LNCaP clone FGC (cell line): ENCODE results near the gene HSP90AB1.

Experiments used
- DNase-seq: peaks from one replicate; pipeline ENCODE4 v3.0.0-alpha.2; 2011; ENCODE audit warnings: low read depth
- H3K4me3 ChIP-seq: 2 replicates; pipeline ENCODE4 v1.5.1; 2011; ENCODE audit warnings: mild to moderate bottlenecking, low read depth, low read length, control low read depth
- CTCF ChIP-seq: IDR thresholded peaks from 2 replicates; pipeline ENCODE4 v1.5.1; 2012; ENCODE audit warnings: mild to moderate bottlenecking; ENCODE audit not compliant: control insufficient read depth, insufficient read depth; ENCODE audit errors: extremely low read depth

Gene HSP90AB1

GRCh38 chr6:44298864-44299263, 52.0 kb downstream of the HSP90AB1 start:
- H3K4me3 ChIP-seq, result no peak overlapping the region
- DNase-seq, result no peak
- no peak for TF ChIP-seq CTCF

- TF ChIP-seq CTCF, result no peak
- DNase-seq, result no peak
- no peak overlapping the region for H3K4me3 ChIP-seq
Observed at GRCh38 chr6:44300292-44300823, 53.5 kb downstream of the HSP90AB1 start.

GRCh38 chr6:44301106-44301505, 54.2 kb downstream of the HSP90AB1 start:
- no peak overlapping the region for H3K4me3 ChIP-seq
- no peak for TF ChIP-seq CTCF
- no peak for DNase-seq

- DNase-seq, result no peak
- no peak overlapping the region for H3K4me3 ChIP-seq
- TF ChIP-seq CTCF, result no peak
Observed at GRCh38 chr6:44301782-44302564, 55.1 kb downstream of the HSP90AB1 start.

GRCh38 chr6:44302856-44303255, 56.0 kb downstream of the HSP90AB1 start:
- H3K4me3 ChIP-seq, result no peak overlapping the region
- no peak for TF ChIP-seq CTCF
- DNase-seq, result no peak
